ENCODE results near the gene CPA5. TPM values are rescaled to one million over a fixed set of nuclear protein-coding genes. Genes with fewer than 3 reads are reported as not detected.

CPA5 gene
- polyA plus RNA-seq, 1 experiment, result 0.15 TPM

- CTCF ChIA-PET, result interaction anchor here (0.6 to 2.1 kb wide), 3 partner anchors 10 to 206 kb away, joined by 3 to 8 read pairs (median 3); no protein-coding TSS in a partner anchor
- no peak for DNase-seq (ENCODE audit: low read depth)
- Histone ChIP-seq H3K27me3 (ENCODE audit: control insufficient read depth, insufficient read depth, low read length) (no peaks in the 10 kb centered on the region), H3K4me3 (ENCODE audit: low read depth, low read length) (no peak overlapping the region), H3K36me3 (ENCODE audit: control insufficient read depth, insufficient read depth, low read length) (no peaks in the 10 kb centered on the region)
- 0 out of 2 replicates have a peak, but pooled peaks have one; percentile 6 for TF ChIP-seq CTCF (IDR thresholded peaks at IDR 0.05; ENCODE audit: insufficient read depth, low read depth, low read length)
- POLR2A ChIA-PET, result no interaction called here
These were observed 37.1 kb downstream of the CPA5 start for GRCh38 chr7:130381468-130382312.

GRCh38 chr7:130383187-130383980 lies 38.8 kb downstream of the CPA5 start:
- POLR2A ChIA-PET, result no interaction called here

GRCh38 chr7:130384371-130384801 lies 39.8 kb downstream of the CPA5 start:
- ChIA-PET POLR2A (no interaction called here), CTCF (interaction anchor here (0.7 kb wide), 1 partner anchor 19 kb away, joined by 3 read pairs; no protein-coding TSS in a partner anchor)
- DNase-seq (ENCODE audit: low read depth), result no peak
- H3K4me3 ChIP-seq (ENCODE audit: low read depth, low read length), result no peak overlapping the region
- H3K27me3 ChIP-seq (ENCODE audit: control insufficient read depth, insufficient read depth, low read length), result no peaks in the 10 kb centered on the region
- TF ChIP-seq CTCF (IDR thresholded peaks at IDR 0.05; ENCODE audit: insufficient read depth, low read depth, low read length), result no peak
- no peaks in the 10 kb centered on the region for H3K36me3 ChIP-seq (ENCODE audit: control insufficient read depth, insufficient read depth, low read length)

More at GRCh38 chr7:130383187-130383980, 38.8 kb downstream of the CPA5 start:
- no peak for TF ChIP-seq CTCF (IDR thresholded peaks at IDR 0.05; ENCODE audit: insufficient read depth, low read depth, low read length)
- no peaks in the 10 kb centered on the region for H3K27me3 ChIP-seq (ENCODE audit: control insufficient read depth, insufficient read depth, low read length)
- CTCF ChIA-PET, result interaction anchor here (0.7 kb wide), 1 partner anchor 18 kb away, joined by 3 read pairs; no protein-coding TSS in a partner anchor
- H3K4me3 ChIP-seq (ENCODE audit: low read depth, low read length), result no peak overlapping the region
- DNase-seq (ENCODE audit: low read depth), result no peak
- no peaks in the 10 kb centered on the region for H3K36me3 ChIP-seq (ENCODE audit: control insufficient read depth, insufficient read depth, low read length)

GRCh38 chr7:130384841-130385599 lies 40.4 kb downstream of the CPA5 start:
- POLR2A ChIA-PET, result no interaction called here
- CTCF ChIA-PET, result no interaction called here
- no peaks in the 10 kb centered on the region for H3K27me3 ChIP-seq (ENCODE audit: control insufficient read depth, insufficient read depth, low read length)
- DNase-seq (ENCODE audit: low read depth), result no peak
- no peak for TF ChIP-seq CTCF (IDR thresholded peaks at IDR 0.05; ENCODE audit: insufficient read depth, low read depth, low read length)
- no peak overlapping the region for H3K4me3 ChIP-seq (ENCODE audit: low read depth, low read length)
- H3K36me3 ChIP-seq (ENCODE audit: control insufficient read depth, insufficient read depth, low read length), result no peaks in the 10 kb centered on the region

Data from BJ (cell line).